ENCODE measurements around the gene TUB.

Gene TUB

DNA sequence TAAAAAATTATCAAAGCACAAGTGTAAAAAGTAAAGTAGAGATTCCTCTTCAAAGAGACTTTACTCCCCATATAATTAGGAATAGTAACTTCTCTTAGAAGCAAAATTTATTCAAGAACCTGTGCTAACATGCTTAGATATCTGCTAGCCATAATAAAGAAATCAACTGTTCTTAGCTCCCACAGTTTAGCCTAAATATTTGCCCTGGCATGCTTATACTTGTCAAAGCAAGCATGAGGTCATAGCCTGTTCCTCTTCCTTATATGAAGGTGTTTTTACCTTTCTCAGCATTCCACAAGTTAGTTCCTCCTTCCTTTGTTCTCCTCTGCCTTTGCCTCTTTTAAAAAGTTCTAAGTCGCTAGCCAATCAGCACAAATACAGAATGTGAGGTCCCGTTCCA is 57.5 kb downstream of the TUB start:
- Histone ChIP-seq H4K20me1 (ENCODE audit: low read depth, low read length) (no peaks in the 10 kb centered on the region), H3F3A (ENCODE audit: insufficient read depth) (no peaks in the 10 kb centered on the region)

DNA sequence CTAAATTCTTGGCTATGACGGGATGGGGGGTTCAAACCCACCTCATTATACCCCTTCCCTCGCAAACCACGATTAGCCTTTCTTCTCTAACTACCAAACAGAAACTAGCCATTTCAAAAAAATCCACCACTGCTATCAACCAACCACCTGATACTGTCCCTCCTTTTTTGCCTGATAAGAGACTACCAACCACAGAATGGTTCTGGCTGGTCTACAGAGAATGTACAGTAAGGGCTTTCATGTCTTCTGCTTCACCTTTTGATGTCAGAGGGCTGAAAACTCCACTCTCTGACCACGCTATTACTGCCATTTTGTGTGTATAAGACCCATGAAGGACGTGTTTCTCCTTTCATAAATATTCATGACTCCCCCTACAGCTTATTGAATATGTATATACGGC is 68.7 kb downstream of the TUB start:
- Histone ChIP-seq H3K27me3 (ENCODE audit: low read length) (no peaks in the 10 kb centered on the region), H3K4me3 (ENCODE audit: insufficient read depth, low read length, poor library complexity, severe bottlenecking) (no peak overlapping the region), H3F3A (ENCODE audit: insufficient read depth) (no peaks in the 10 kb centered on the region), H3K36me3 (ENCODE audit: low read length) (no peaks in the 10 kb centered on the region), H3K79me2 (ENCODE audit: insufficient read depth, low read length) (no peaks in the 10 kb centered on the region), H3K27ac (ENCODE audit: low read depth, low read length) (no peak overlapping the region), H3K9me3 (ENCODE audit: insufficient read depth, low read length) (no peaks in the 10 kb centered on the region), H3K9me2 (replicated peaks; ENCODE audit: insufficient read depth, low read length) (no peaks in the 10 kb centered on the region), H4K20me1 (ENCODE audit: low read depth, low read length) (no peaks in the 10 kb centered on the region), H3K4me2 (ENCODE audit: low read depth, low read length, poor library complexity, severe bottlenecking) (no peak overlapping the region), H3K9ac (ENCODE audit: low read length) (no peak overlapping the region), H2AFZ (ENCODE audit: low read depth, low read length, severe bottlenecking) (no peak overlapping the region)
- TF ChIP-seq, protein P1, sequence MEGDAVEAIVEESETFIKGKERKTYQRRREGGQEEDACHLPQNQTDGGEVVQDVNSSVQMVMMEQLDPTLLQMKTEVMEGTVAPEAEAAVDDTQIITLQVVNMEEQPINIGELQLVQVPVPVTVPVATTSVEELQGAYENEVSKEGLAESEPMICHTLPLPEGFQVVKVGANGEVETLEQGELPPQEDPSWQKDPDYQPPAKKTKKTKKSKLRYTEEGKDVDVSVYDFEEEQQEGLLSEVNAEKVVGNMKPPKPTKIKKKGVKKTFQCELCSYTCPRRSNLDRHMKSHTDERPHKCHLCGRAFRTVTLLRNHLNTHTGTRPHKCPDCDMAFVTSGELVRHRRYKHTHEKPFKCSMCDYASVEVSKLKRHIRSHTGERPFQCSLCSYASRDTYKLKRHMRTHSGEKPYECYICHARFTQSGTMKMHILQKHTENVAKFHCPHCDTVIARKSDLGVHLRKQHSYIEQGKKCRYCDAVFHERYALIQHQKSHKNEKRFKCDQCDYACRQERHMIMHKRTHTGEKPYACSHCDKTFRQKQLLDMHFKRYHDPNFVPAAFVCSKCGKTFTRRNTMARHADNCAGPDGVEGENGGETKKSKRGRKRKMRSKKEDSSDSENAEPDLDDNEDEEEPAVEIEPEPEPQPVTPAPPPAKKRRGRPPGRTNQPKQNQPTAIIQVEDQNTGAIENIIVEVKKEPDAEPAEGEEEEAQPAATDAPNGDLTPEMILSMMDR (IDR thresholded peaks at IDR 0.05; ENCODE audit: insufficient read depth, low read length, poor library complexity, severe bottlenecking): no peak
- TF ChIP-seq EZH2phosphoT487 (conservative IDR thresholded peaks at IDR 0.05; ENCODE audit: low read length): no peak

More for the DNA sequence above, 57.5 kb downstream of the TUB start:
- H3K27ac ChIP-seq (ENCODE audit: low read depth, low read length): no peak overlapping the region
- TF ChIP-seq, protein P1 (IDR thresholded peaks at IDR 0.05; ENCODE audit: insufficient read depth, low read length, poor library complexity, severe bottlenecking): no peak
- TF ChIP-seq EZH2phosphoT487 (conservative IDR thresholded peaks at IDR 0.05; ENCODE audit: low read length): no peak
- no peak overlapping the region for H3K9ac ChIP-seq (ENCODE audit: low read length)
- no peaks in the 10 kb centered on the region for H3K9me3 ChIP-seq (ENCODE audit: insufficient read depth, low read length)
- H3K9me2 ChIP-seq (replicated peaks; ENCODE audit: insufficient read depth, low read length): no peaks in the 10 kb centered on the region
- no peak overlapping the region for H3K4me2 ChIP-seq (ENCODE audit: low read depth, low read length, poor library complexity, severe bottlenecking)
- H3K36me3 ChIP-seq (ENCODE audit: low read length): no peaks in the 10 kb centered on the region
- H3K4me3 ChIP-seq (ENCODE audit: insufficient read depth, low read length, poor library complexity, severe bottlenecking): no peak overlapping the region
- H3K27me3 ChIP-seq (ENCODE audit: low read length): no peaks in the 10 kb centered on the region
- H2AFZ ChIP-seq (ENCODE audit: low read depth, low read length, severe bottlenecking): no peak overlapping the region
- H3K79me2 ChIP-seq (ENCODE audit: insufficient read depth, low read length): no peaks in the 10 kb centered on the region

Measured in SU-DHL-6 (cell line).